Adipocyte (in vitro differentiated cells): ENCODE data around the gene COL23A1.
A peak's percentile ranks its signal among the peaks of the same experiment; 100 is the strongest.

Source experiments
- DNase-seq: peaks from one replicate; pipeline ENCODE4 v3.0.0-alpha.2; 2015; ENCODE audit warnings: low read depth
- H3K27me3 ChIP-seq: replicated peaks from 2 replicates; pipeline ENCODE4 v1.7.0; 2013; ENCODE audit warnings: mild to moderate bottlenecking, low read length, moderate library complexity; ENCODE audit not compliant: control insufficient read depth, insufficient read depth
- H3K36me3 ChIP-seq: 2 replicates; pipeline ENCODE4 v1.7.0; 2013; ENCODE audit warnings: low read length, mild to moderate bottlenecking, moderate library complexity; ENCODE audit not compliant: control insufficient read depth, insufficient read depth, severe bottlenecking
- H3K4me1 ChIP-seq: 2 replicates; pipeline ENCODE4 v1.7.0; 2013; ENCODE audit warnings: mild to moderate bottlenecking, low read length, moderate library complexity; ENCODE audit not compliant: control insufficient read depth, insufficient read depth
- H3K4me3 ChIP-seq: 2 replicates; pipeline ENCODE4 v1.7.0; 2013; ENCODE audit warnings: mild to moderate bottlenecking, low read length, moderate library complexity
- H3K9ac ChIP-seq: 2 replicates; pipeline ENCODE4 v1.7.0; 2013; ENCODE audit warnings: mild to moderate bottlenecking, low read length, moderate library complexity
- H3K9me3 ChIP-seq: 2 replicates; pipeline ENCODE4 v1.7.0; 2013; ENCODE audit warnings: mild to moderate bottlenecking, low read length, moderate library complexity; ENCODE audit not compliant: control insufficient read depth

Gene COL23A1

GRCh38 chr5:178553517-178553916 is 36.7 kb downstream of the COL23A1 start:
- no peaks in the 10 kb centered on the region for H3K9me3 ChIP-seq
- H3K9ac ChIP-seq = no peak overlapping the region
- no peaks in the 10 kb centered on the region for H3K36me3 ChIP-seq
- H3K27me3 ChIP-seq = peaks cover 23% of the 10 kb centered on the region
- DNase-seq = no peak
- H3K4me3 ChIP-seq = no peak overlapping the region
- H3K4me1 ChIP-seq = no peaks in the 10 kb centered on the region

GRCh38 chr5:178551468-178551867 is 38.7 kb downstream of the COL23A1 start:
- H3K4me1 ChIP-seq = no peaks in the 10 kb centered on the region
- H3K27me3 ChIP-seq = peaks cover 23% of the 10 kb centered on the region
- H3K36me3 ChIP-seq = no peaks in the 10 kb centered on the region
- no peak overlapping the region for H3K4me3 ChIP-seq
- no peak overlapping the region for H3K9ac ChIP-seq
- no peak for DNase-seq
- no peaks in the 10 kb centered on the region for H3K9me3 ChIP-seq

- H3K36me3 ChIP-seq = no peaks in the 10 kb centered on the region
- H3K9me3 ChIP-seq = no peaks in the 10 kb centered on the region
- DNase-seq = peak; percentile 60
- H3K9ac ChIP-seq = no peak overlapping the region
- peaks cover 25% of the 10 kb centered on the region for H3K27me3 ChIP-seq
- no peaks in the 10 kb centered on the region for H3K4me1 ChIP-seq
- H3K4me3 ChIP-seq = no peak overlapping the region
Observed at GRCh38 chr5:178551059-178551458, 39.1 kb downstream of the COL23A1 start.

- DNase-seq = no peak
- Histone ChIP-seq H3K4me1 (no peaks in the 10 kb centered on the region), H3K27me3 (peaks cover 30% of the 10 kb centered on the region), H3K36me3 (no peaks in the 10 kb centered on the region), H3K9ac (no peak overlapping the region), H3K9me3 (no peaks in the 10 kb centered on the region), H3K4me3 (no peak overlapping the region)
Observed at GRCh38 chr5:178548746-178549145, 41.4 kb downstream of the COL23A1 start.

GRCh38 chr5:178547753-178548415 is 42.3 kb downstream of the COL23A1 start:
- DNase-seq = no peak
- no peak overlapping the region for H3K9ac ChIP-seq

GRCh38 chr5:178547052-178547666 is 43.0 kb downstream of the COL23A1 start:
- Histone ChIP-seq H3K4me1 (no peaks in the 10 kb centered on the region), H3K9ac (no peak overlapping the region), H3K9me3 (no peaks in the 10 kb centered on the region), H3K4me3 (no peak overlapping the region), H3K36me3 (no peaks in the 10 kb centered on the region), H3K27me3 (peaks cover 21% of the 10 kb centered on the region)
- DNase-seq = no peak

More at GRCh38 chr5:178547753-178548415, 42.3 kb downstream of the COL23A1 start:
- H3K9me3 ChIP-seq = no peaks in the 10 kb centered on the region
- no peak overlapping the region for H3K4me3 ChIP-seq
- no peaks in the 10 kb centered on the region for H3K4me1 ChIP-seq
- peaks cover 23% of the 10 kb centered on the region for H3K27me3 ChIP-seq
- H3K36me3 ChIP-seq = no peaks in the 10 kb centered on the region

- no peak overlapping the region for H3K9ac ChIP-seq
- DNase-seq = no peak
- no peaks in the 10 kb centered on the region for H3K9me3 ChIP-seq
- no peaks in the 10 kb centered on the region for H3K36me3 ChIP-seq
- no peak overlapping the region for H3K4me3 ChIP-seq
- H3K27me3 ChIP-seq = peaks cover 16% of the 10 kb centered on the region
- H3K4me1 ChIP-seq = no peaks in the 10 kb centered on the region
Observed at GRCh38 chr5:178546675-178547033, 43.5 kb downstream of the COL23A1 start.

- no peaks in the 10 kb centered on the region for H3K4me1 ChIP-seq
- H3K4me3 ChIP-seq = no peak overlapping the region
- H3K9ac ChIP-seq = no peak overlapping the region
- no peaks in the 10 kb centered on the region for H3K36me3 ChIP-seq
- DNase-seq = no peak
- no peaks in the 10 kb centered on the region for H3K9me3 ChIP-seq
- peaks cover 12% of the 10 kb centered on the region for H3K27me3 ChIP-seq
Observed at GRCh38 chr5:178545941-178546674, 44.1 kb downstream of the COL23A1 start.

GRCh38 chr5:178545176-178545575 is 45.0 kb downstream of the COL23A1 start:
- Histone ChIP-seq H3K27me3 (peaks cover 12% of the 10 kb centered on the region), H3K9ac (no peak overlapping the region), H3K4me1 (no peaks in the 10 kb centered on the region), H3K36me3 (no peaks in the 10 kb centered on the region), H3K9me3 (no peaks in the 10 kb centered on the region), H3K4me3 (no peak overlapping the region)
- DNase-seq = no peak

- Histone ChIP-seq H3K4me3 (no peak overlapping the region), H3K9ac (no peak overlapping the region), H3K9me3 (no peaks in the 10 kb centered on the region), H3K4me1 (no peaks in the 10 kb centered on the region), H3K36me3 (no peaks in the 10 kb centered on the region), H3K27me3 (peaks cover 15% of the 10 kb centered on the region)
- DNase-seq = no peak
Observed at GRCh38 chr5:178544166-178544834, 45.9 kb downstream of the COL23A1 start.

GRCh38 chr5:178542455-178542854 is 47.7 kb downstream of the COL23A1 start:
- DNase-seq = no peak
- no peak overlapping the region for H3K9ac ChIP-seq
- no peaks in the 10 kb centered on the region for H3K36me3 ChIP-seq
- H3K27me3 ChIP-seq = peaks cover 15% of the 10 kb centered on the region
- H3K9me3 ChIP-seq = no peaks in the 10 kb centered on the region
- H3K4me1 ChIP-seq = no peaks in the 10 kb centered on the region
- no peak overlapping the region for H3K4me3 ChIP-seq
